ENCODE data around the gene AMZ1. TPM values are rescaled to one million over a fixed set of nuclear protein-coding genes. Genes with fewer than 3 reads are reported as not detected.

AMZ1 gene
- total and polyA plus RNA-seq, 10 of the 15 experiments (the other 5 are each of a cell fraction or from before 2014, with no cell fraction given), result 0.02 to 2.0 (median 0.69) TPM

DNA sequence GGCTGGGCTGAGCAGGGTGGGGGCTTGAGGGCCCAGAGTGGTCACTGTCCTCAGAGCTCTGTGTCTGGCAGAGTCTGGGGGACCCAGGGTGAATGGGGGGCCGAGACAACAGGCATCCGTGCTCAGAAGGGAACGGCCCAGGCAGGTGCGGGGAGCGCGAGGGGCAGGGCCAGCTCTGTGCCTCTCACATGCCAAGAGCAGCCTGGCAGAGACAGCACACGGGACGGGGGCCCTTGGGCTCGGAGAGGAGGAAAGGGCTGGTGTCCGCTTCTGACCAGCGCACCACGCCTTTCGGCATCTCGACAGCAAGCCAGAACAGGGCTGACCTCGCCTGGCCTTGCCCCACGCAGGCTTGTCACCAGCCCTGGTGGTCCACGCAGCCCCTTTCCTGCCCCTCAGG, 13.4 kb downstream of the AMZ1 start:
- Histone ChIP-seq H3K27ac (ENCODE audit: control insufficient read depth, insufficient read depth) (no peak overlapping the region), H3K79me2 (ENCODE audit: control insufficient read depth, insufficient read depth, low read length) (no peaks in the 10 kb centered on the region), H3K27me3 (replicated peaks in 1 of 2; ENCODE audit: control insufficient read depth in 2 of 2, insufficient read depth in 2 of 2, low read length in 1 of 2) (no peaks in the 10 kb centered on the region), H3K4me1 (ENCODE audit: control insufficient read depth, insufficient read depth, low read length) (peaks cover 21% of the 10 kb centered on the region), H3K36me3 (ENCODE audit: control insufficient read depth in 2 of 2, insufficient read depth in 2 of 2, low read length in 1 of 2) (no peaks in the 10 kb centered on the region; a peak in 1 of 4 replicates), H2AFZ (ENCODE audit: control insufficient read depth, low read depth, low read length) (no peak overlapping the region), H3K4me2 (ENCODE audit: control insufficient read depth, insufficient read depth) (no peak overlapping the region), H3K4me3 (no peak overlapping the region), H4K20me1 (ENCODE audit: control insufficient read depth, insufficient read depth) (no peaks in the 10 kb centered on the region), H3K9ac (ENCODE audit: control insufficient read depth, insufficient read depth, low read length) (no peak overlapping the region), H3K9me3 (replicated peaks; ENCODE audit: control insufficient read depth, insufficient read depth, low read length) (no peaks in the 10 kb centered on the region)
- ATAC-seq (no peak), DNase-seq (ENCODE audit: low read depth, low spot score) (no peak), FAIRE-seq (no peak)
- no TSS peak for BruUV-seq (replicated peaks)
- ChIA-PET RAD21 (ENCODE audit: unreplicated experiment) (interaction anchor here (1.4 to 5.4 kb wide), 2 partner anchors 9 to 12 kb away, joined by 4 to 70 read pairs; no protein-coding TSS in a partner anchor), POLR2A (interaction anchor here (5.9 kb wide), 1 partner anchor 9 kb away, joined by 36 read pairs; no protein-coding TSS in a partner anchor), SMC1A (ENCODE audit: uncharacterized antibody, unreplicated experiment) (interaction anchor here (1.1 kb wide), 1 partner anchor 9 kb away, joined by 5 read pairs; no protein-coding TSS in a partner anchor), CTCF (interaction anchor here (1.2 to 1.4 kb wide), 2 partner anchors 8 to 31 kb away, joined by 3 read pairs; no protein-coding TSS in a partner anchor)
- intact Hi-C loops (cut with micrococcal nuclease; ENCODE audit: unreplicated experiment) (no loop called here), in situ Hi-C loops (cut with MboI) (no loop called here)
- 93% methylated on average over 16 of the region's 17 CpGs for WGBS (ENCODE audit: insufficient coverage, insufficient replicate concordance, low lambda C conversion rate, missing lambda C conversion rate)
- no peak for TF ChIP-seq NR2F1 (conservative IDR thresholded peaks at IDR 0.05)
- TF ChIP-seq GATAD2B (conservative IDR thresholded peaks at IDR 0.05; ENCODE audit: low read depth), result no peak
- TF ChIP-seq, protein P1, sequence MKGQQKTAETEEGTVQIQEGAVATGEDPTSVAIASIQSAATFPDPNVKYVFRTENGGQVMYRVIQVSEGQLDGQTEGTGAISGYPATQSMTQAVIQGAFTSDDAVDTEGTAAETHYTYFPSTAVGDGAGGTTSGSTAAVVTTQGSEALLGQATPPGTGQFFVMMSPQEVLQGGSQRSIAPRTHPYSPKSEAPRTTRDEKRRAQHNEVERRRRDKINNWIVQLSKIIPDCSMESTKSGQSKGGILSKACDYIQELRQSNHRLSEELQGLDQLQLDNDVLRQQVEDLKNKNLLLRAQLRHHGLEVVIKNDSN (IDR thresholded peaks at IDR 0.05; ENCODE audit: borderline replicate concordance, extremely low read length, insufficient read depth, low read depth, low read length), result no peak
- no peak for TF ChIP-seq BCL11A (IDR thresholded peaks at IDR 0.05; ENCODE audit: low read depth, low read length)
- TF ChIP-seq SUPT20H (IDR thresholded peaks at IDR 0.05; ENCODE audit: borderline replicate concordance, control insufficient read depth, low read depth, low read length), result no peak
- TF ChIP-seq PAX5 (IDR thresholded peaks at IDR 0.05; ENCODE audit: borderline replicate concordance, low read depth, low read length), result no peak
- no peak for TF ChIP-seq MTA2 (IDR thresholded peaks at IDR 0.05; ENCODE audit: low read depth)
- TF ChIP-seq POLR2A (IDR thresholded peaks at IDR 0.05; ENCODE audit: low read depth, low read length), result no peak
- no peak for TF ChIP-seq HSF1 (IDR thresholded peaks at IDR 0.05; ENCODE audit: low read depth, low read length)
- TF ChIP-seq RAD51 (IDR thresholded peaks at IDR 0.05), result no peak
- no peak for TF ChIP-seq NFXL1 (IDR thresholded peaks at IDR 0.05; ENCODE audit: borderline replicate concordance)
- no peak for TF ChIP-seq ESRRA (IDR thresholded peaks at IDR 0.05; ENCODE audit: low read length)
- TF ChIP-seq ZNF592 (IDR thresholded peaks at IDR 0.05), result no peak
- no peak for TF ChIP-seq ETV6 (conservative IDR thresholded peaks at IDR 0.05 in 1 of 2, IDR thresholded peaks at IDR 0.05 in 1 of 2; ENCODE audit: borderline replicate concordance in 1 of 2, low read depth in 1 of 2)
- no peak for TF ChIP-seq PKNOX1 (IDR thresholded peaks at IDR 0.05)
- TF ChIP-seq, protein P2, sequence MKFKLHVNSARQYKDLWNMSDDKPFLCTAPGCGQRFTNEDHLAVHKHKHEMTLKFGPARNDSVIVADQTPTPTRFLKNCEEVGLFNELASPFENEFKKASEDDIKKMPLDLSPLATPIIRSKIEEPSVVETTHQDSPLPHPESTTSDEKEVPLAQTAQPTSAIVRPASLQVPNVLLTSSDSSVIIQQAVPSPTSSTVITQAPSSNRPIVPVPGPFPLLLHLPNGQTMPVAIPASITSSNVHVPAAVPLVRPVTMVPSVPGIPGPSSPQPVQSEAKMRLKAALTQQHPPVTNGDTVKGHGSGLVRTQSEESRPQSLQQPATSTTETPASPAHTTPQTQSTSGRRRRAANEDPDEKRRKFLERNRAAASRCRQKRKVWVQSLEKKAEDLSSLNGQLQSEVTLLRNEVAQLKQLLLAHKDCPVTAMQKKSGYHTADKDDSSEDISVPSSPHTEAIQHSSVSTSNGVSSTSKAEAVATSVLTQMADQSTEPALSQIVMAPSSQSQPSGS (IDR thresholded peaks at IDR 0.05; ENCODE audit: low read length), result no peak

Measured in GM12878 (cell line).